Esophagus squamous epithelium (tissue), 5 donors: Measurements from ENCODE around the gene TSPY9. TPM values are rescaled to one million over a fixed set of nuclear protein-coding genes. Genes with fewer than 3 reads are reported as not detected.
"Not testable (repeated sequence)": the region's sequence is repeated elsewhere in the genome, so short reads cannot be mapped to it uniquely, and the experiment has no call there.

ENCODE experiments used
- DNase-seq: peaks from one replicate; lab custom pipeline; 2025; lab: John Stamatoyannopoulos, UW
- H3K27ac ChIP-seq, 4 donors: fragments of 200-600 bp; sonication (generic); one replicate each; pipeline ENCODE4 v1.5.1; 2016 to 2019; ENCODE audit warnings: mild to moderate bottlenecking in 1 of 4
- H3K27me3 ChIP-seq, 4 donors: fragments of 200-600 bp; sonication (generic); 1 replicate in 3 of 4; 2 replicates in 1 of 4; pipeline versions ENCODE4 v1.5.1 to v1.6.0; 2017 to 2021; ENCODE audit warnings: antibody characterized with exemption in 1 of 4
- H3K36me3 ChIP-seq, 3 donors: fragments of 200-600 bp; sonication (generic); one replicate each; pipeline ENCODE4 v1.5.1; 2016 to 2019
- H3K4me1 ChIP-seq, 3 donors: fragments of 200-600 bp; sonication (generic); one replicate each; pipeline ENCODE4 v1.5.1; 2017 to 2019
- H3K4me3 ChIP-seq, 4 donors: fragments of 200-600 bp; sonication (generic); 1 replicate in 3 of 4; 2 replicates in 1 of 4; pipeline ENCODE4 v1.5.1; 2016 to 2019; ENCODE audit warnings: mild to moderate bottlenecking in 2 of 4, moderate library complexity in 1 of 4
- H3K9me3 ChIP-seq, 3 donors: fragments of 200-600 bp; sonication (generic); one replicate each; pipeline ENCODE4 v1.5.1; 2016 to 2019
- WGBS, 2 donors: methylation state at CpG; one replicate each; pipeline ENCODE4 v1.1.5; 2018; 5-methylcytosine and 5-hydroxymethylcytosine counted together
- intact Hi-C: fragments of 100-400 bp; cut with DNase I; formaldehyde crosslinking; loops from one replicate; pipeline ENCODE4 v1.15.0; 2022
- total RNA-seq, 4 donors: library from RNA; depleted of rRNA; stranded (reverse); fragments of >200 nt; gene quantifications; one replicate each; pipeline ENCODE4 v1.1.0, GENCODE V29; 2016
- donor health status: DM: yes; HTN: yes; CAD: no.

The TSPY9 gene, protein sequence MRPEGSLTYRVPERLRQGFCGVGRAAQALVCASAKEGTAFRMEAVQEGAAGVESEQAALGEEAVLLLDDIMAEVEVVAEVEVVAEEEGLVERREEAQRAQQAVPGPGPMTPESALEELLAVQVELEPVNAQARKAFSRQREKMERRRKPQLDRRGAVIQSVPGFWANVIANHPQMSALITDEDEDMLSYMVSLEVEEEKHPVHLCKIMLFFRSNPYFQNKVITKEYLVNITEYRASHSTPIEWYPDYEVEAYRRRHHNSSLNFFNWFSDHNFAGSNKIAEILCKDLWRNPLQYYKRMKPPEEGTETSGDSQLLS
- not detected for total RNA-seq

- H3K27me3 ChIP-seq, H3K36me3 ChIP-seq, H3K4me3 ChIP-seq, H3K4me1 ChIP-seq, H3K27ac ChIP-seq, DNase-seq, intact Hi-C loops, H3K9me3 ChIP-seq: not testable (repeated sequence)
- no CpG with 5 or more reads among the region's 26 CpGs for WGBS, 2 donors
Observed at GRCh38 chrY:9486967-9487366, at the start of gene TSPY9. Gene TSPY9 (plus strand): TSS chrY:9487267. CDS start chrY:9487313, 46 bp downstream.

DNA sequence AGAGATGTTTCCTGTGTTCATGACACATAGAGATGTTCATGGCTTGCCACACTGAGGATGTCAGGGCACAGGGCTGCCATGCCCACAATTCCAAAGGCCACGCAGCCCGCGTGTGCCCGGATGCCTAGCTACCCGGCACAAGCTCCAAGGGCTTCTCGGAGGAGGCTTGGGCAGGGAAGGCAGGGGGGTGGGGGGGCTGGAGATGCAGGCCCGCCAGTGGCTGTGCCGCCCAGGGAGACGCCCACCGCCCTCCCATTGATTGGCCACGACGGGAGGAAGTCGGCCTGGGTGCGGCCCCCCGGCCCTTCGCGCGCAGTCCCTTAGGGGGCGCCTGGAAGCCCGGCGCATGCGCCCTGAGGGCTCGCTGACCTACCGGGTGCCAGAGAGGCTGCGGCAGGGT lies 20.4 kb upstream of the TSPY9 start, which contains the start of gene TSPY1:
TSS of gene TSPY1 (plus strand) at position 301 of the 400 bp plus-strand sequence. CDS start at position 347, 46 bp downstream.
- H3K27ac ChIP-seq, H3K4me1 ChIP-seq, H3K4me3 ChIP-seq, DNase-seq, H3K9me3 ChIP-seq, H3K27me3 ChIP-seq, H3K36me3 ChIP-seq, intact Hi-C loops: not testable (repeated sequence)
- no CpG with 5 or more reads among the region's 25 CpGs for WGBS, 2 donors

DNA sequence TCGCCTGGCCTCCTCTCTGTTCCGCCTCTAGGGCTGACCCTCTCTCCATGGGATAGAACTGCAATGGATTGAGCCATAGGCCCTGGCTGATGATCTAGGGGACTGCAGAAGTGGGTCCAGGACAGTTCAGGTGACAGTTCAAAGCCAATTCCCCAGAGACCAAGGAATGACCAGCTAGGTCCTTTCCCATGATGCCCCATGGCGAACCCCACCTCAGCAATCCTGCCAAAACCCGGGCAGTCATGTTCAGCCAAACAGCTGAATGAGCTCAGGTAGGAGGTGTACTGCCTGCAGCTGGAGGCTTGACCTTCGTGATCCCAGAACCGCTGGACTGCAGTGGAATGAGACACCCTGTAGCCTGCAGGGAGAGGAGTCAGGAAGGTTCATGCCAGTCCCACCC lies 17.3 kb downstream of the TSPY9 start:
- H3K4me3 ChIP-seq, intact Hi-C loops, H3K27me3 ChIP-seq, H3K36me3 ChIP-seq, H3K9me3 ChIP-seq, DNase-seq, H3K4me1 ChIP-seq, H3K27ac ChIP-seq: not testable (repeated sequence)
- 55% methylated on average over 2 of the region's 6 CpGs; no CpG with 5 or more reads in 1 of the 2 donors for WGBS, 2 donors

DNA sequence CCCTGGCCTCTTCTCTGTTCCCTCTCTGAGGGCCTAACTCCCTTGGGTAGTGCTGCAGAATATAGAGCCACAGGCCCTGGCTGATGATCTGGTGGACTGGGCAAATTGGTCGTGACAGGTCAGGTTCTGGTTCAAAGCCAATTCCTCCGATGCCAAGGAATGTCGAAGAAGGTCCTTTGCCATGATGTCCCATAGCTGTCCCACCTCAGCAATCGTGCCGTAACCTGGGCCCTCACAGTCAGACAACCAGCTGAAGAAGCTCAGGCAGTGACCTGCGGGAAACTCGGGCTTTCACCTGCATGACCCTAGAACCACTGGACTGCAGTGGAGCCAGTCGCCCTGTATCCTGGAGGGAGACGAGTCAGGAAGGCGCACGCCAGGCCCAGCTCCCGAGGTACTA lies 29.2 kb downstream of the TSPY9 start:
- no CpG with 5 or more reads among the region's 12 CpGs for WGBS, 2 donors
- H3K4me1 ChIP-seq, intact Hi-C loops, H3K4me3 ChIP-seq, H3K9me3 ChIP-seq, DNase-seq, H3K27me3 ChIP-seq, H3K36me3 ChIP-seq, H3K27ac ChIP-seq: not testable (repeated sequence)

DNA sequence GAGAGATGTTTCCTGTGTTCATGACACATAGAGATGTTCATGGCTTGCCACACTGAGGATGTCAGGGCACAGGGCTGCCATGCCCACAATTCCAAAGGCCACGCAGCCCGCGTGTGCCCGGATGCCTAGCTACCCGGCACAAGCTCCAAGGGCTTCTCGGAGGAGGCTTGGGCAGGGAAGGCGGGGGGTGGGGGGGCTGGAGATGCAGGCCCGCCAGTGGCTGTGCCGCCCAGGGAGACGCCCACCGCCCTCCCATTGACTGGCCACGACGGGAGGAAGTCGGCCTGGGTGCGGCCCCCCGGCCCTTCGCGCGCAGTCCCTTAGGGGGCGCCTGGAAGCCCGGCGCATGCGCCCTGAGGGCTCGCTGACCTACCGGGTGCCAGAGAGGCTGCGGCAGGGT lies 40.5 kb downstream of the TSPY9 start, which contains the start of gene TSPY10:
TSS of gene TSPY10 (plus strand) at position 301 of the 400 bp plus-strand sequence. CDS start at position 347, 46 bp downstream.
- H3K4me1 ChIP-seq, H3K36me3 ChIP-seq, intact Hi-C loops, H3K4me3 ChIP-seq, H3K27ac ChIP-seq, H3K9me3 ChIP-seq, DNase-seq, H3K27me3 ChIP-seq: not testable (repeated sequence)
- no CpG with 5 or more reads among the region's 26 CpGs for WGBS, 2 donors

Other genes starting within 250 kb of the TSPY9 start
- gene TSPY4, start 149.8 kb upstream of the TSPY9 start, total RNA-seq: not detected
- gene TSPY8, start 129.5 kb upstream of the TSPY9 start, total RNA-seq: not detected
- not detected for gene TSPY3, start 88.8 kb upstream of the TSPY9 start, total RNA-seq
- gene TSPY1, start 20.3 kb upstream of the TSPY9 start, total RNA-seq: not detected
- not detected for gene TSPY10, start 40.6 kb downstream of the TSPY9 start, total RNA-seq